Cerebellar nuclear complex (tissue), 1 donor: ENCODE results near the gene POLG2.
A peak's percentile ranks its signal among the peaks of the same experiment; 100 is the strongest.

Source experiments
- DNase-seq, 2 experiments: peaks; one replicate each; lab custom pipeline; 2025; lab: John Stamatoyannopoulos, UW

The POLG2 gene

DNA sequence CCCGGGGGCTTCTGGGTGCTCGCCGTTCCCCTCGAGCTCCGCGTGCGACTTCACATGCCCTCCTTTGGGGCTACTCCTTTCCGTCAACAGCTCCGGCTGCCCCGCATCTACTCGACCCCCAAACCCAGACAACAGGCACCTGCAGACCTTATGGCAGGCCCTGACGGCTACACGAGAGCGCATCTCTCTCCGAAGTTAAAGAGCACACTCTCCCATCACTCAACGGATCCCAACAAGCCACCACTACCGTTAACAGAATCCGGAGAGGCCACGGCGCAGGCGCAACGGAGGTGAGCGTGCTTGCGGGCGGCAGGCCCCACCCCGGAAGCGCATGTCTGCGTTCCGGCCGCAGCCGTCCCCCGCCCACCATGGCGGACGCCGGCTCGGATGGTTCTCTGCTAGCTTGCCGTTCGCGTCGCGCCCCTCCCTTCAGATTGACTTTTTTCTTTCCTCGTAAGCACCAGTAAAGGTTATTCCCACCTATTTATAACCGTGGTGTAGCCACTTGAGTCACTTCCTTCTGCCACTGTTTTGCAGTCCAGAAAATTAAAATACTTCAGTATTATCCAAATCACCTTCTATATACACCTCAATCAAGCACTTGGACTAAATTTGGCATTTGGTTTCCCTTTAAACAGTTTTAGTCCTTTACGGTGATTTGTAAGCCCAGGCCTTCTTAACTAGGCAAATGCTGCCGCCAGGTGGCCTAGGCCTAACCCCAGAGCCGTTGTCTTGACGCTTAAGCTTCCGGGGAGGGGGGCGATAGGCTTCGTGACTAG is at the start of gene POLG2:
TSS of gene POLG2 (minus strand) at position 269 of the 779 bp plus-strand sequence. CDS start at position 183, 86 bp downstream.
- peak; percentile 15 to 64 for DNase-seq

DNA sequence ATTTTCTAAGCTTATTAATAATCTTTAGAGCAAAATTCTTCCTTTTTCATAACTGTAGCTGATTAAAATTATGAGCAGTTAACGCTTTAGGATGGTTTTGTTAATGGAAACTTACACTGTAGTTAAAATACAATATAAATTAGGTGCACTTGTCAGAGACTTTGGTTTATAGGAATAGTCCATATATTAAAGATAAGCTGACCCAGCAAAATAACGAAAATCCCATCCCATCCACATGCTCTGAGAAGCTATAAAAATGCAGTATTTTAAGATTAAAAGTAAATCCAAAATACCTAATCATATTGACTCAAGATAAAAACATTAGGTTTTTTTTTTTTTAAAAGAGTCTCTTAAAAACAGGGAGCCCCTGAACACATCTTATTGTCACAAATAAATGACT is 47.9 kb upstream of the POLG2 start:
- DNase-seq: no peak

DNA sequence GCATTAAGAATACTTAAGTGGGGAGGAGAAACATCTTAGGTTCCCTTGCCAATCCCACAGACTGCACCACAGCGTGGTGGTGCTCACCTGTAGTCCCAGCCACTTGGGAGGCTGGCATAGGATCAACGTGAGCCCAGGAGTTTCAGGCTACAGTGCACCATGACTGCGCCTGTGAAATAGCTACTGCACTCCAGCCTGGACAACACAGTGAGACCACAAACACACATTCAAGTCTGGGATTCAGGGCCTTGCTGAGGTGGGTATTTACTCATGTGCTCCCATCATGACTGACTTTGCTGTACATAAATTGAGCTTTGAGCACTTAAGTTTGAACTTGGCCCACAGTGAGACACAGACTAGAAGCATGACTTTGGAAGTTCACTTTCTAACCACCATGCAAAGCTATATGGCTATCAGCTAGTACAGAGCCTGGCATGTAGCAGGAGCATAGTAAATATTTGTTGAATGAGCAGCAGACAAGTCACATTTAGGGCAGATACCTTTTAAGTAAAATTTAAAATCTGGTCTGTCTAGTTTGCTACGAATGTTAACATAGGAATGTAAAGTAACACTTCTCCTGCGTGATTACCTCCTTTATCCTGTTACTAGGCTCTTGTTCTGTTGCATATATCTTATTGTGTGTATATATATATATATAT is 43.4 kb upstream of the POLG2 start:
- no peak for DNase-seq

DNA sequence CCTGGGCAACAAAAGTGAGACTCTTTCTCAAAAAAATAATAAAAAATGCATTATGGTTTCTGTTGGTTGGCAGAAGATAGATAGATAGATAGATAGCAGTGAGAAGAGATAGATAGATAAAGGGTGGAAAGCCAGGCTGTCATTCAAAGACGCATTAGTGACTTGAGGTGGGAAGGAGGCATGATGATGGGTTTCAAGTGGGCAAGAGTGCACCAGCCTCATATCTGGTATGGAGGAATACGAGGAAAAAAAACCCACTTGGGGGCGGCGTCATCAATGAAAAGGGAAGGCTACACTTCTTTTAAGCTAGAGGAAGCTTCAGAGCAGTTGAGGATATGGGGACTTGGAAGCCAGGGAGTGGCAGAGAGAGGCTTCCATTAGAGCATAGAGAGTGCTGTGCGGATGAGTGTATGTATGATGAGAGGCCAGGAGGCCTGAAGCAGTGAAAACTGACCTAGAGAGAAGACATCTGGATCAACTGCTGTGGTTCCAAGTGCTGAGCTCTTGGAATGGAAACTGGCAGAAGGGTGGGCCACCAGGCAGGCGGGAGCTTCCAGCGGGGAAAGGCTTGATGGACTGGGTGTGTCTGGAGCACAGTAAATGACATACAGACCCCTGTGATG is 41.8 kb upstream of the POLG2 start:
- no peak for DNase-seq

DNA sequence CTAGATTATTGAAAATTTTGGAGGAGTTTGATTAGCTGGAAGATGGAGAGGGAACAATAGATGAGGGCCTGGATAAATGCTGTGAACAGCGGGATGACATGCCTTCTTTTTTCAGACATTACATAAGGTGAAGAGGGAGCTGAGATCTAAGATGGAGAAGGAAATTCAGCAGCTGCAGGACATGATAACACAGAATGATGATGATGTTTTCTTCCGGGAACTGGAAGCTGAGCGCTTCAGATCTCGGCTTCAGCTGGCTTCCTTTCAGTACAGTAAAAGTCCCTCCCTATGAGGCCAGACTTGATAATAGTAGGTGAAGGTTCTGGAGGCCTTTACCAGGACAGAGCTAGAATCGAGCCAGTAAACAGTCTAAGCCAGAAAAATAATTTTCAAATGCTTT is 40.6 kb upstream of the POLG2 start:
- DNase-seq: no peak

DNA sequence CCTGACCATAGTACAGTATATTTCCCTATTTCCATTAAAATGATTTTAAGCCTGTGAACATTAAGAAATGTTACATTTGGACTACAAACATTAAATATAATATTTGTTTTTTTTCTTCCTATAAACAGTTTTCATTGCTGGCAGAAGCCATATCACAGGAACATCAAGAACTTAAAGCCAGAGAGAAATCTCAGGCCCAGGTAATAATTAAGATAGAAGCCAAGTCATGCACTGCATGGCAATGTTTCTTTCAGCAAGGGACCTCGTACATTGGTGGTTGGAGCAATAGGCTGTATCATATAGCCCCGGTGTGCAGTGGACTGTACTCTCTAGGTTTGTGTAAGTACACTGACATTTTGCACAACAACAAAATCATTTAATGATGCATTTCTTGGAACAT is 40.1 kb upstream of the POLG2 start:
- DNase-seq: no peak

DNA sequence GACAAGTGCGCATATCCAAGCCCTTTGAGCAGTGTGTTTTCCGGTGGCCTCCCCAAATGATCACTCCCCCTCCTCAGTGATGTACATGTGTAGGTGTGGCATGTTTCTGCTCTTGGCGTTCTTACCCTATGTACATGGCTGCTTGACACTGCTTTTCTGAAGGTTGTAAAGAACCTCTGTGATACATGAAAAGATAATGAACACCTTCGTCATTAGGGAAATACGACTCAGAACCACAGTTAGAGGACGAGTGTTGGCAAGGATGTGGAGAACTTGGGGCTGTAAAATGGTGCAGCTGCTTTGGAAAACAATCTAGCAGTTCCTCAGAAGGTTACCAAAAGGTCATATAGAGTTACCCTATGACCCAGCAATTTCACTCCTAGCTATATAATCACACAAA is 38.5 kb upstream of the POLG2 start:
- no peak for DNase-seq

DNA sequence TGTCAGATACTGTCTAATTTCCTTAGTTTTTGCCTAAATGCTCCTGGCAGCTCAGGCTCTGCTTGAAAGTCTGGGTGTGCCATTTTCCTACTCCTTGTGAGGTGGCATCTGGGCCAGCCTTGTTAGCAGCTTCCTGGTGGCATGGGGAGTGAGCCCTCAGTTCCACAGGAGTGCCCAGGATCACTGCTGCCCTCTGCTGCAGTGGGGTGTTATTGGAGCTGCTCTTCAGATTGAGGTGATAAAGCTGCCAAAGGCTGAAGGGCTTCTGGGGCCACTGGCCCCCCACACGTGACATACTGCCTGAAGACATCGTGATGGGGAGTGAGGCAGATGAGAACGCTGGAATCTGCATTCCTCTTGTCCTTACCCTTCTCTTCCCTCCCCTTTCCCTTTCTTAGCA is 37.3 kb upstream of the POLG2 start:
- no peak for DNase-seq

DNA sequence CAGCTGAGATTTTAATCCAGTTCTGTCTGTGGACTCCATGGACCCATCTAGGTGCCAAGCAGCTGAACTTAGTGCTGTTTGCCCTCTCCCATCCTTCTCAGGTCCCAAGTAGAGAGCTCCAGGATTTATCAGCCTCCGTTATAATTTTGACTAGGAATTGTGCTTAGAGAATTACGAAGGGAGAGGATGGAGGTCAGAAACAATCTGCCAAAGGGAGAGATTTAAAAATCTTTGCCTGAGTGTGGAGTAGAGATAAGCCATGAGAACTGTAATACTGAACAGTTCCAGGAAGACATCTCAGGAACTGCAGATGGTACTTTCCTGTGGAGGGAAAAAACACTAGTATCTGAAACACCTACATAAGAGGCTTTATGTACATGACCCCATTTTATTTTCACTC is 36.9 kb upstream of the POLG2 start:
- DNase-seq: no peak

DNA sequence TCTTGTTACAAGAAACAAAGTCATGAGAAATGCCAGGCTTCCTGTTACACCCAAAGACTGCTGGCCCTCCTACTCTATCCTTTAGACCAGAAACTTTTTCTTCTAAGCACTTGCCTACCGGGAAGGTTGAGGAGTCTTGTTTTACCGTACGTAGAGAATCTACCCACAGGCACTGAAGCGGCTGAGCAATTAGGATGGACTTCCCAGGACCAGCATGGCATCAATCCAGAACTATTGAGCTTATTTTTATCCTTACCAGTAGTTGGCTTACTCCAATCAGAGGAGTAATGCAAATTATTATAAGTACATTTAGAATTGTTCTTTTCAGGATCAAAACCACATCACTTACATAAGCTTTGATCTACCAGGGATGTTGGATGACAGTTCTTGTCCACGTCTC is 35.6 kb upstream of the POLG2 start:
- DNase-seq: no peak

DNA sequence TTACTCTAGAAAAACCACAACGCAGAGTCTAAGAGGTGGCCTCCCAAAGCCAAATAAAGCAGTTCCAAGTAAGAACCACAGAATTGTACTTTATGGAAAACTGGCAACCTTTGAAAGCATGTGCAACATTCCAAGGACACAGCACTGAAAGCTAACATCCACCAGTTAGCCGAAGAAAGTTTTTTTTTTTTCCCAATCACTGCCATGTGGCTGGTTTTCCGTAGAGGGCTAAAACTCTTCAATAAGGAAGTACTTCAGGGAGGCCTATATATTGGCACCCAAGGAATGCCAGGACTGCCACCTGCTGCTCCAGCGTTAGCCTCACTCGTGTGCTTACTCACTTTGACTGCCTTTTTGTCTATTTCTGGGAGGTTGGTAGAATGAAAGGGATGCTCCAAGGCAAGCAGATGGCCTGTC is 35.1 kb upstream of the POLG2 start:
- DNase-seq: no peak

DNA sequence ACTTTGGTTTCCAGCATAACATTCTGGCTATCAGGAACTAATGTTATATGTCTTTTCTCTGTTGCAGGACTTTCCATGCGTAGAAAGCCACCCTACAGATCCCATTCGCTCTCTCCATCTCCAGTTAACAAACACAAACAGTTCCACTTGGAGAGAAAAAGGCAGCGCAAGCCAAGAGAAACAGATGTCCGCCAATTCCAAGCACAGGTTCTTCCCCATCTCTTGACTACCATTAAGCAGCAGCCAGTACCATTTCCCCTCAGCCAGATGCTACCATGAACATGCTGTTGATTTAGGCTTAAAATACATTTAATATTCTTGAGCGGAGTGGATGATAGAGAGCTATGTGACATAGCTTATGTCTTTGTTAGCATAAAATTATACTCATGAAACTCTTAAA is 32.4 kb upstream of the POLG2 start:
- no peak for DNase-seq

DNA sequence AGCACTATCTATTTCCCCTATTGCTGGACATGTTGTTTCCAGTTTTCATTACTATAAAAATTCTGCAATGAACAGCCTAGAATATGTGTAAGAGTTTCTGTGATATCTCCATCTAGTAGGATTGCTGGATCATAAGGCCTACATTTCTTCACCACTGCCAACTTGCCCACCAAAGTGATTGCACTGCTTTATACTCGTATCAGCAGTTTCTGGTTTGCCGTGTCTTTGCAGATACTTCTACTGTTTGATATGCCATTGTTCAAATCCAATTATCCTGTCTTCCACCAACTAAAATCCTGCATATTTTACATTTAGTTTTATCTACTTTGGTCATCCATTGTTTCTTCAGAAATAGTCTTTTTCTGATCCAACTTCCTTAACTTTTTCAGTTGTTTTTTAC is 31.1 kb upstream of the POLG2 start:
- no peak for DNase-seq

DNA sequence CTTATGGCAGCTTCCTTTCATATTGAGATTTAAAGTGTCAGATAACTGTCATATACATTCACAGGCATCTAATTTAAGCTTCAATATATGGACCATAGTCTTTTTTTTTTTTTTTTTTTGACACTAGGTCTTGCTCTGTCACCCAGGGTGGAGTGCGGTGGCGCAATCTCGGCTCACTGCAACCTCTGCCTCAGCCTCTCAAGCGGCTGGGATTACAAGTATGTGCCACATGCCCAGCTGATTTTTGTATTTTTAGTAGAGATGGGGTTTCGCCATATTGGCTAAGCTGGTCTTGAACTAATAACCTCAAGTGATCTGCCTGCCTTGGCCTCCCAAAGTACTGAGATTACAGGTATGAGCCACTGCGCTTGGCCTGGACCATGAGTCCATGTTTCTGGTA is 23.5 kb upstream of the POLG2 start:
- DNase-seq: no peak

DNA sequence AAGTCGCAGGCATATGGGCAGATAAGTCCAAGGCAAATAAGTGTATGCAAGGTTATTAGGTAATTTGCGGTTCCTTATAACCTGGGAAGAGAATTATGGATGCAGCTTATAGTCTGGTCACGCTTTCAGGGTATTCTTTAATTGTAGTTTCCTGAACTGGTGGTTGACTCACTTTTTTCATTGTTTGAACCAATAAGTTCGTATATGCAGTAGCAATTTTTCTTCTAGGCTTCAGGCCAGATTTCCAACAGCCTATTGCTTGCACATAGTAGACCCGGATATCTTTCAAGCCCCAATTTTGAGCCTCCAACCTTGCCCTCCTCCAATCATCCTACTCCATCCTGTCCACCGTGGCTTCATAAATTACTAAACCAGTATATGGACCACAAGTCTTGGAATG is 22.7 kb upstream of the POLG2 start:
- no peak for DNase-seq

DNA sequence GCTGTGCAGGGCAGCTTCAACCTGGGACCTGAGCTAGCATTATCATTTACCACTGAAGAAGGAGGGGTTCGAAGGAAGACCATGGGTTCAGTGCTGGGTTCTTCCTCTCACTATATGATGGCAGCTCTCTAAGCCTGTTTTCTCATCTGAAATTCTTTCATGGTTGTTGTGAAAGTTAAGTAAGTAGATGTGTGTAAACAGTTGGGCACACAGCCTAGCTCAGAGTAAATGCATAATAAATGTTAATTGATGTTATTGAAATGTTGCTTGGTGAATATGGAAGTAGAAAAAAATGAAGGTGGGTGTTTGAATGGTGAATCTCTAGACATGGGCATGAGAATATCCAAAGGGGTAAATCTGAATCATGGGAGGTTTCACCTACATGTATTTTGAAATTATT is 19.0 kb upstream of the POLG2 start:
- no peak for DNase-seq

DNA sequence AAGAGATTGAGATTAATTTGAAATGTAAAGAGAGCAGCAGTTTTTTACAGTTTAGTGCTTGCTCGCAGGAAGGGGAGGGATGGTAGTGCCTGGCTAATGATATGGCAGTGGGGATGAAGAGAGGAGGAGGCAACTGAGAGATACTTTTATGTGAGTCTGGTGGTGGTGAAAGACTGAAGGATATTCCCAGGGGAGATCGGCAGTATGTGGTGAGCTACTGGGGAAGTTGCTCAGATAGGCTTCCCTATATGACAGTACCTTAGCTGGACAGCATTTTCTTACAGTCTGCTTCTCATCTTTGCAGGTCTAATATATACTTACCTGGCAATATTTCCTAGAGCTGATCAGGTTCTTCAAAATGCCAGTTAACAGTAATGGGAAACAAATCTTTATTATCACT is 18.6 kb upstream of the POLG2 start:
- no peak for DNase-seq

DNA sequence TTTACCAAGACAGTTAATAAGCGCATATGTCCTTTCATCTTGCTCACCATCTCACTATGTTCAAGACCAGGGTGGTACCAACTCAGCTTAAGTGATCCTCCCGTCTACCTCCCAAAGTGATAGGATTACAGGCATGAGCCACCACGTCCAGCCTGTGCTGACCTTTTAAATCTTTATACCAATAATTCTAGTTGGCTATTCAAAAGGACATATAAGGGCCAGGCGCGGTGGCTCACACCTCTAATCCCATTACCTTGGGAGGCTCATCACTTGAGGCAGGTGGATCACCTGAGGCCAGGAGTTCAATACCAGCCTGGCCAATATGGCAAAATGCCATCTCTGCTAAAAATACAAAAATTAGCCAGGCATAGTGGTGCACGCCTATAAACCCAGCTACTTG is 12.3 kb upstream of the POLG2 start:
- DNase-seq: no peak

DNA sequence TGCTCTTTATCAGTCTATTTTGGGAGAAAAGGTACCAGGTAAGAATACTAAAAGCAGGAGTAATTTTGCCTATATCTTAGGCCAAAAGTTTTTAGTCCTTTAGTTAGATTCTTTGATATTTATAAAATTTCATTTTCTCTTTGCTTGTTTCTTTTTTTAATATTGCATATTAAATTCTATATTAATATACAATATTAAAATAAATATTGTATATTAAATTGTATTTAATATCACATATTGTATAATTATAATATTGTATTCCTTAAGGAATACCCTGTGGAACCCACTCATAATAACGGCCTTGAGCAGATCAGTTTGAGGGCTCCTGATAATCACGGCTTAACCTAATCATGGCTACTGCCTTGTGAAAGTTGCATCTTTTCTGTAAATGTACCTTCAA is 11.8 kb upstream of the POLG2 start:
- no peak for DNase-seq

DNA sequence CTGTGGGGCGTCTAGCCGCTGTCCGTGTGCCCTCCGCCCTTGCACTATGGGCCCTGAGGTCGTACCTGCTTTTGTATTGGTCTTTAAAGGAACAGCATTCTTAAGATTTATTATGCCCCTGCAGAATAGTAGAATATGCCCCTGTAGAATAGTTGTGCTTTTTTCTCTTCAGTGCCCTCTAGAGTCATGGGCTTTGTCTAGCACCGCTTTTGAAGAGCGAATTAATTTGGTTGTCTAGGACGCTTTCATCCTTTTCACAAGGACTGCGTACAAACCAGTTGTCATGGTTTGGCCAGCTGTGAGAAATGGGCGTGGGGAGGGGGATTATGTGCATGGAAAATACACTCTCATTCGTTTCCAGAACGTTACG is 10.5 kb upstream of the POLG2 start:
- no peak for DNase-seq

DNA sequence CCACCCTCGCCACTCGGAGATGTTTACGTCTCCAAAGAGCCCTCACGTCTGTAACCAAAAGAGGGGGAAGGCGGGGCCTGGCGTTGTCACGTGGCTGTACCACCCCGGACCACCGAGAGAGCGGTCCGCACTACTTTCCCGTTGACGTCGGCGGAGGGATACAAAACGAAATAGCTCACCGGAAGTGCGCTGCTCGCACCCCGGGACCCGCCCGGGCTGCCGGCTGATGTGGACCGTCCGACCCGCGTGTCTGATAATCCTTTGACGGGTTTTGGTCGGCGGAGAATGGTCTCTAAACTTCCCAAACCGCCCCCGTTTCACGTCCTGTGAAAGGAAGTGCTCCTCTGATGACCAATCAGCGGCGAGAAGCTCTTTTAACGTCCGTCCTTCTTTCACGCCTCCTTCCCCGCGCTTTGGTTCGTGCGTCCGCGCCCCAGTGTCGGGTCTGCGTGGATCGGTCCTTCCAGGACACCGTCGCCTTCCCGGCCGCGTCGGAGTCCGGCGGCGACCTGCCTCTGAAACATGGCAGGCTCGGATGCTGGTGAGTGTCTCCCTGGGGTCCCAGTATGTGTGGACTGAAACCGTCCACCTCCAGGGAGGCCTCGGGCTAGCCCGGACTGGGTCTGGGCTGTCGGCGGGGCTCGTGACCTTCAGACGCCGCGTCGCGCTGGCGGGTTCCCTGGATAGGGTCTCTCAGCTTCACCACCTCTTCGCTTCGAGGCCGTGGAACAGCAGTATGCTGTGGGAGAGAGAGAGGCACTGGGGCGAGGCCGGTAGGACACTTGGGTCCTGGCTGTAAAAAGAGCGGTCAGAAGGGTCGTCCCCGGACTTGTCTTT is 9.9 kb upstream of the POLG2 start, which contains the start of gene CEP95:
TSS of gene CEP95 (plus strand) at position 402 of the 837 bp plus-strand sequence. CDS start at position 523, 121 bp downstream.
- peak; percentile 31 to 91 for DNase-seq

DNA sequence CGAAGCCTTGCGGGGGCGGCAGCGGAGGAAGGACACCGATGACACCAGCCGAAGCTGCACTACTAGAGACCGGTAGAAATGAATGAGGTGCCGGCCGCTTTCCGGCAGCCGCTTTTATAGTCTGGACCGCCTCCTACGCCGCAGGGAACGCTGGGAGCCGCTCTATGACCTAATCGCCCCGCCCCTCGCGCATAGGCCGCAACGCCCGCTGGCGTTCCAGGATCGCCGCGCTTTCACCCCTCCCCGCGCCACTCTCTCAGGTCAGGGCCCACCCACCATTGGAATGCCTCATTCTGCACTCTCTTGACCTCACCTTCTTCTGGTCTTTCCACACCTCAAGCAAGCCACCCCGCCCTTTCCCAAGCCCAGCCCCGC is 9.3 kb upstream of the POLG2 start, which contains the start of gene DDX5:
TSS of gene DDX5 (minus strand) at position 89 of the 375 bp plus-strand sequence. CDS start 170 bp downstream, outside the sequence.
- DNase-seq: peak; percentile 74 to 91
